GM19395 (cell line): Measurements from ENCODE around the gene WHRN.

ENCODE experiments used
- ATAC-seq: cut with Tn5 transposase; IDR thresholded peaks from one replicate; pipeline ENCODE4 v1.9.1; 2021; ENCODE audit warnings: mild to moderate bottlenecking, moderate library complexity; ENCODE audit not compliant: unreplicated experiment

The WHRN gene

DNA sequence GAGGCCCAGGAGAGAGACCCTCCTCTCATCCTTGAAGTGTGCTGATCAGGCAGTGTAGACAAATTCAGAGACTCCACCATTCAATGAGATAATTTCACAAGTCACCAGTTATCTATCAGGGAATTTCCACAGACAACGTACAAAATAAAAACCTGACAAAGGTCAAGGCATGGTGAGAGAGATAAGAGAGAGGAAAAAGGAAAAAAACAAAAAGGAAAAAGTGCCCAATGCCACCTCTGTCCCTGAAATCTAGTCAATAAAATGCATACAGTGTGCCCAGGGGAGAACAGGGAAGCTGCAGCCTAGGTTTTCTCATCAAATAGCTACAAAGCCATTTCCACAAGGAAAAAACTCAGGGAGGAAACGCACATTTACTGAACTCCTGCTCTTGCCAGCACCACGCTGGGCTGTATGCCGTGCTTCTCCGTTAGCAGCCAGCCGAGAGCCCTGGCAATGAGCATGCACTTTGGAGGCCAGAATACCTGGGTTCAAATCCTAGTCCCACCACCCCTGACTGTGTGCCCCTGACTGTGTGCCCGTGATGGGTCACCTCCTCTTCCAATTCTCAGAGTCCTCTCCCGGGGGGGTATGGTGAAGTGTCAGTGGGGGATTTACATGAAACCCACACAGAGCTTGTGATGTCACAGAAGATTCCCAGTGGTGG lies 11.6 kb downstream of the WHRN start:
- ATAC-seq = no peak

DNA sequence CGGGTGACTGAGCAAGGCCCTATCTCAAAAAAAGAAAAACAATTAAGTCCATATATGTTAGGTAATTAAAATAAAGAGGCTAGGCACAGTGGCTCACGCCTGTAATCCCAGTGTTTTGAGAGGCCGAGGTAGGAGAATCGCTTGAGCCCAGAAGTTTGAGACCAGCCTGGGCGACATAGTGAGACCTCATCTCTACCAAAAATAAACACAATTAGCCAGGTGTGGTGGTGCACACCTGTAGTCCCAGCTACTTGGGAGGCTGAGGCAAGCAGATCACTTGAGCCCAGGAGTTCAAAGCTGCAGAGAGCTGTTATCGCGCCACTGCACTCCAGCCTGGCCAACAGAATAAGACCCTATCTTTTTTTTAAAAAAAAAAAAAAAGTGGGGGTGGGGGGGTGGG lies 12.3 kb downstream of the WHRN start:
- ATAC-seq = no peak

DNA sequence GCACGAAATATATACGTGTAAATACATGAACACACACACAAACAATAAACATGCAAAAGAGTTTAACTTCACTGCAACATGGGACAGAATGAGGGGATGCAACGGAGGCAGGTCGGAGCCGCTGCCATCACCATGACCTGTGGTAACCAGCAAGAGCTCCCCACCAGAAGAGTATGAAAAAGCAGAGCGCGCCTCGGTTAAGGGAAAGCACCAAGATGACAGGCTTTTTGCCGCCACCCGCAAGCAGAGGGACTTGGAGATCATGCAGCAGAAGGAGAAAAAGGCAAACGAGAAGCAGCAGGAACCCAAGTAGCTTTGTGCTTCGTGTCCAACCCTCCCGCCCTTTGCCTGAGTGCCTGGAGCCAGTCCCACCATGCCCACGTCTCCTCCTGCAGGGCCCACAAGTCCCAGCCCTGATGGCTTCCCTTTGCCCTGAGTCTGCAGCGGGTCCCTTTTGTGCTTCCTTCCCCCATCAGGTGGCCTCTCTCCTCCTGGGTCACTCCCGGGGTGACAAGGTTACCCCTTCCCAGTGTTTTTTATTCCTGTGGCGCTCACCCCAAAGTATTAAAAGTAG lies 13.8 kb downstream of the WHRN start:
- no peak for ATAC-seq

DNA sequence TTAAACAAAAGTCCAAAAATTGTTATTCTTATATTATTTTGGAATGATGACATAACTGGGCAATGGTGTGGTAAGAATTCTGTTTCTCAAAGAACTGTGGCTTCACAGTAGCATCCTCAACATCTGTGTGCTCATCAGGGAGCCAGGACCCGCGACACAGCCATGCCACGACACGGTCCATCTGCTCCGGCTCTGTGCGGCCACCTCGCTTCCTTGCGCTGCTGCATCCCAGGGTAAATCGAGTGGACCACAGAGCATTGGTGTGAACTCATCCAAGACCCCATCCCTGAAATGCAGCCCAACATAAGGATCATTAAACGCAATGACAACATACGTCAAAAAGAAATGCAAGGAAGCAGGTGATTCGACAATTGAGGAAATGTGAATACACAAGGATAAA lies 15.3 kb downstream of the WHRN start:
- ATAC-seq = no peak

DNA sequence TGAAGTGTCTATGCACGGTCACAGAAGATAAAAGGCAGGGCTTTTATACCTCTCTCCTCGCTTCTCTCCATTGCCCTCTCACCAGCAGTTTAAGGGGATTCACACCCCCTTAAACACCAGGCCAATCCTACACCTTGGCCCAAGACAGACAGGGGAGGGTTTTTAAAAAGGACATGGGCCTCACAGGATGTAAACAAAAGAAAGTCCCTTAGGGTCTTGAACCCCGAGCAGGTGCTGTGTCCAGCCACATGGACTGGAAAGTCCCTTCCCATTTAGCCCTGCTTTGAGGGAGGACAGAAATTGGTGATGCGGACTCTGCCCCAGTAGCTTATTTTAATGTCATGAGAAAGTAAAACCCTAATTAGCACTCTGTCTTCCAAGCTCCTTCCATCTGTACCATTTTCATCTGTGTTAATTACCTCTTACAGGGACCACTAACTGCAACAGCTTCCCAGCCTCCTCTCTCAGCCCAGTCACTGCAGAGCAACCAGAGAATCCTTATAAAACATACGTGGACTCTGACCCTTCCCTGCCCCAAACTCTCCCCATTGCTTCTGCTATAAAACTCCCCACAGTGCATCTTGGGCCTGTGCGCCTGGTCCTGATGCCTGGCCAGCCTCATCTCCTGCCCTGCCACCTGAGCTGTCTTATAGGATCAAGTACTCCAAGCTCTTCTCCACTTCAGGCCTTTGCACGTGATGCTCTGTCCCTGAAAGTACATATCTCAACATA lies 16.7 kb downstream of the WHRN start:
- no peak for ATAC-seq

DNA sequence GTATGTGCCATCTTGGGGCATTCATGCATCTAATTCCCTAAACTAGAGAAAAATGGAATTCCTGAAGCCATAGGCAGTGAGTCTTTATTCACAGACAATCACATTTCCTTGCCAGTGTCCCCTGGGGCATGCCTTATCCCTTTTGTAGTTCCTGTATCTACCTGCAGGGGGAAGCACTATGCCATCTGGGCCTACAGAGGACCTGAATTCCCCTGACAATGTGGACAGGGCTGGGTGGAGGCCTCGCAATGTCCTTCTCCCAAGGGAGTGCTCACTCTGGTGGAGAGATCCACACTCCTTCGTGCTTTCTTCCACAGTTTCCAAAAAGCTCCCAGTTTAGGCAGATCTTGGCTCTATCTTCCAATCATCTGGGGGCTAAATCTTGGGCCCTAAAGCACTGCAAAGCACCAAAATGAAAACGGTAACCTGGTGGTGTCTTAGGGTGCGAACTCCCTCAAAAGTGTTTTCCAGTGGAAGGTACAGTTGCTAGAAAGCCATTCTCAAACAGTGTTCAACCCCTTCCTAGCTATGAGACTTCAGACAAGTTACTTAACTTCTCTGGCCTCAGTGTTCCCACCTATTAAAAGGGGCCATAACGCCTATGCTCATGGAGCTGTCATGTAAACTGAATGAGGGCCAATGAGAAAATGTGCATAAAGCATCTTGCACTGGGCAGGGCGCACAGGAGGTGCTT lies 17.5 kb downstream of the WHRN start:
- peak; percentile 80 for ATAC-seq

DNA sequence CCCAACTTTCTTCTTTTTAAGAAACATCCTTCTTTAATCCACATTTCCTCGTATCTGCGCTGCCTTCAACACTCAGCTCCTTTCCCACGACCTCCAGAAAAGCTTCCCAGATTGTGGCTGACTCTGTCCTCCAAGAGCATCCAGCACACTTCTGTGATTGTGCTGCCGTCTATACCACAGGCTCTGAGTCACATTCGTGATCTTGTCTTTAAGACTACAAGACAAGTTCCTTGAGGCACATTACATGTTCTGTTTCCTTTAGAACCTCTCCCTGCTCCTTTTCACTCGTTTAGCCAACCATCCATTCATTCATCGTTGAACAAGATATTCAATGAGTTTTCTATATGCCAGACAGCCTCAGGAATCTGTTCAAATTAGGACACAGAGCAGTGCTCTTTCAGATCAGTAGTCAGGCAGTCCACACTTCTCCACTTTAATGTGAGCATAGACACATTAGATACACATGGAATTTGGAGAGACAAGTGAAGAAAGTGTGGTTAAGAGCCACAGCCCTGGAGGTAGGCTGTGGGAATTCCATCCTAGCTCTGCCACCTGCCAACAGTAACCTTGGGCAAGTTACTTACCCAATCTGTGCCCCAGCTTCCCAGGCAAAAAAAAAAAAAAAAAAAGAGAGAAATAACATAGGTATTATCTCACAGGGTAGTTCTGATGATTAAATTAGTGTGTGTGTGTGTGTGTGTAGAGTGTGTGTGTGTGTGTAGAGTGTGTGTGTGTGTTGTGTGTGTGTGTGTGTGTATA lies 18.9 kb downstream of the WHRN start:
- ATAC-seq = no peak

DNA sequence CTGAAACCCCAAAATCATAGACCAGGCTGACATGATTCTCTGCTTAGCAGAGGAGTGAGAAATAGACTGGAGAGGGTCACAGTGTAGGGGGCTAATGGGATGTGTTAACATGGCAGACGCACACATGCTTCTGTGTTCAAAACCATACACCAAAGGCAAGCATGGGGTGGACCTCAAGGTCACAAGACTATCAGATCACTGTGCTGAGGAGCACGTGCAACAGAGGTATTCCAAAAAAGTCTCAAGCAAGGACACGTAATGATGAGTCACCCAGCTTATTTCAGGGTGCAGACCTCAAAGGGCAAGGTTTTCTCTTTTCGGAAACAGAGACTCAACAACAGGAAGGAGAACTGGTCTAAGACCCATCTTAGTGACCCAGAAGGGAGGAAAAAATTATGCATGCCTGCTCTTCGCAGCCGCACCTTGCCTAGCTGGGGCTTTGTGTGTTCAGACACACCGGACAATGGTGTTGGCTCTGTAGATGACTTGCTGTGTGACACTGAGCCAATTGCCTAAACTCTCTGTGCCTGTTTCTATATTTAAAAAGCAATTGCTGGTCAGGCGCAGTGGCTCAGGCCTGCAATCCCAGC lies 20.3 kb downstream of the WHRN start:
- no peak for ATAC-seq

DNA sequence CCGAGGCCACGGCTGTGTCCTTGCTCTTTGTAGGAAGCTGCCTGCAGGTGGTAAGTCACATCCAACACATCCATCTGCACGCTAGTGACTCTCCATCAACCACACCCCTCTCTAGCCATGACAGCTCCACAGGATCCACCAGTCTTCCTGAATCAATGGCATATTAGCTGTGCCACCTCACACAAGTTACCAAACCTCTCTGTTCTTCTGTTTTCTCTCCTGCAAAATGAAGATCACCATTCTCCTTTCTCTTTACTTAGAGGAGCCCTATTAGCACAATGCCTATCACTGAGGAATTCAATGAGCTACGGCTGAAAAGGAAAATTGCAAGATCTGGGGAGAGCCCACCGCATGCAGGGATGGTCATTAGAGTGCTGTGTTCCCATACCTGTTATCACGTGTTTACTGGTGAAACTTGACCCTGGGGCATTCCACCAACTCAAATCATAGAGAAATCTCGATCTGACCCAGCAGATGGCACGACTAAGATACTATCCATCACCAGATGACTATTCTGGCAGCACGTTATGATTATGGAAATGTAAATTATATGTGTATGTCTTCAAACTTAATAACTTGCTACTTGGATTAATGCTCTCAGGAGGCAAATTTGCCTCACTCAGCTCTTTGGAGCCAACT lies 20.9 kb downstream of the WHRN start:
- ATAC-seq = no peak

DNA sequence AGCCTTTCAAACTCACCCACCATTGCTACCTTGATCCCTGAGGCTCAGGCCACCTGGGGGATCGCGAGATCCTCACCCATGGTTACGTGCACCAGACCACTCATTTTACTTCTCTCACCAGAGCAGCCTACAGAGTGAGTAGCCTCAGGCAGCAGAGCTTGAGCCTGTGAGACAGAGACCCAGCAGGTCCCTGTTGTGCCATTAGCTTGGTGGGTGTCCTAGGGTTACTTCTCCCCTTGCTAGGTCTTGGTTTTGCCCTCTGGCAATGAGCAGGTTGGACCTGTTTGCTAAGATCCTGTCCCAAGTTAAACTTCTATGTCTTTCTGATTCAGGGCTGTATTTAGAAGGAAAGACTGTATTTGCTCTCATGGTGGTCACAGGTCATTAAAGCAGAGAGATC lies 21.8 kb downstream of the WHRN start:
- no peak for ATAC-seq

DNA sequence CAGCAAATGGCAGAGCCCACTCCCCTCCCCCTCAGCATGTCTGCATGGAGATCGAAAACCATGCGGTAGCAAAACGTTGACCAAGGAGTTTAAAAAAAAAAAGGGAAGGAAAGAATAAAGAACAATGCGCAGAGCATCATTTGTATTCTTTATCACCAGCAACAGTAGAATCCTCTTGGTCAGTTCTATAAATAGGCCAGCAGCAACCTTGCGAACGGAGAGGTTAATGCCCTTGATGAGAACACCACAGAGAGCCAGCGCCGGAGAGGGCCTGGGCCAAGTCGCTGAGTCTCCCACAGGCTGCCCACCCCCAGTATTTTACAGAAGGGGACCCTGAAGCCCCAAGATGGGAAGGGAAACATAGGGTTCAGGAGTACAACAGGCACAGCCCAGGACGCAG lies 22.7 kb downstream of the WHRN start:
- no peak for ATAC-seq

DNA sequence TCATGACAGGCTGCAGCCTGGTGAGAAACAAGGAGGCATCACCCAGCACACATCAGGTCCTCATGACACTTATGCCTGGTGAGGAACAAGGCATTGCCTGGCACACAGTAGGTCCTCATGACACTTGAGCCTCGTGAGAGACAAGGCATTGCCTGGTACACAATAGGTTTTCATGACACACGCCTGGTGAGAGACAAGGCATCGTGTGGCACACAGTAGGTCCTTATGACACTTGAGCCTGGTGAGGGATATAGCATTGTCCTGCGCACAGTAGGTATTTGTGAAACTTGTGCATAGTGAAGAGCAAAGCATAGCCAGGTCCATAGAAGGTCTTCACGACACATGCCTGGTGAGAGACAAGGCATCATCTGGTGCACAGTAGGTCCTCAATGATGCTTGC lies 23.5 kb downstream of the WHRN start:
- no peak for ATAC-seq

DNA sequence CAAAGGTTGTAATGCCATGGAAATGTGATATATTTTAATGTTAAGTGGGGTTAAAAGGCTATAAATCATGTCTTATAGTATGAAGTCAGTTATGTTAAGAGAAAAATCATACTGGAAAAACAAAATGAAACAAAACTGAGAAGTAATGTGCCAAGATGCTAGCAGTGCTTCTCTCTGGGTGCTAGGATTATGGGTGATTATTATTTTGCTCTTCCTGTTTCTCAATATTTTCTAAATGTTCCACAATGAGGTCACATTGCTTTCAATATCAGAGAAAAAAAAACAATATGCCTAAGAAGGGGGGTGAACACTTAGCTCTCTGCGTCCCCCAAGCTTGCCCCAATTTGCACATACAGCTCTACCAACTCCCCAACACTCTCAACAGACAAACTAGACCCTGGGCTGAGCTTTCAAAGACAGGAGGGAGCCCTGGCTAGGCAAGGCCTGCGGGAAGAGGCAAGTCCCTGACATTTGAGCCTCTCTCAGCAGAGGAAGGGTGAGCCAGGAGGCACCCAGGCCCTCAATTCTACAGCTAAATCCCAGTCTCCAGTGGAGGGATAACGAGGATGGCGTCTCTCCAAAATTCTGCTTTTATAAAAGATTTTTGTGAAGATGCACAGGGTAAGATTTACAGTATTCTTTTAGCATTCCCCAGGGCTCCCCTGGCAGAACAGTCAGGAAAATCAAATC lies 24.4 kb downstream of the WHRN start:
- no peak for ATAC-seq

DNA sequence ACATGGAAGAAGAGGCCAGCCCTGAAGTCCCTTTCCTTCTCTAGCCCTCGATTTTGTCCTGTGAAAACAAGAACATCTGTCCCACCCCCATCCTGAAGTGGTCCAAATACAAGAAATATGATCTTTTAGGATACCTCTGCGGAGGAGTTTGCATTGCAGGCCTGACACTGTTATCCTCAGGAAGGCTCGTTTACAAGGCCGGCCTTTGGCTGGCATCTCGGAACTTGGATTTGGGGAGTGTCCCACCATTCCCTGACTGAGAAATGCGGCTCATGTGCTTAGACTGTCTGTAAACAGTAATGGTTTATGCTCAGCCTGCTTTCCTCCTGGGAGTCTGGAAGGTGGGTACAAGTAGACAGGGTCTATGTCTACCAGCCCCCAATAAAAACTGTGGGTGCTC lies 26.4 kb downstream of the WHRN start:
- no peak for ATAC-seq

DNA sequence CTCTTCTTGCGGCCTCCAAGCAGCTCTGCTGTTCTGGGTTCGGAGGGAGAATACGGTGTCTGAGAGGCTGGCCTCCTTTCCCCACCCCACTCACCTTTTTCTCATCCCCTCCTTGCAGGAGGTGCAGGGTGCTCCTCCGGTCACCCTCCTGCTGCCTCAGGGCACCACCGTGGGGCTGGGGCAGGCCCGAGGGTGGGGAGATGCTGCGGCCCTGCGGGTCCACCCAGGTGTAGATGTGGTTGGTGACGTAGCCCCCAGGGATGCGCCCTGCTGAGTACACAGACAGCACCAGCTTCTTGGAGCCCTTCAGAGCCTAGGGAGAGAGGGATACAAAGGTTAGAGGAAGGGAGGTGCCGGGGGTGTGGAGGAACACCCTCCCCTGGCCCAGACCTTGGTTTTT lies 26.8 kb downstream of the WHRN start:
- no peak for ATAC-seq

DNA sequence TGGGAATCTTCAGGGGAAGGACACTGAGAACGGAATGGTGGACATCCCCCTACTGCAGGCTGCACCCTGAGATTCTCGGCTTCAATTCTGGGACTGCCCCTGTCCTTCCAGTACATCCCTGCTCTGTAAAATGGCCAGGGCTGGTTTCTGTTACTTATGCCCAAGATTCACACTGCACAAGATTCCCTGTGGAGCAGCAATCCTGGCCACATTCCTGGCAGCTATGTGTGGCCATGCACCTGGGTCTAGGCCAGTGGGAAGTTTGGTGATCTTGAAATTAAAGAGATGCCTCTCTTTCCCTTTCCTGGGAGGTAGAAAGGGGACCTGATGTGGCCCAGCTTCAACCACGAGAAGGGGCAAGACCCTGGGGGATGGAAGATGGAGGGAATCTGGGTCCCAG lies 27.6 kb downstream of the WHRN start:
- no peak for ATAC-seq

DNA sequence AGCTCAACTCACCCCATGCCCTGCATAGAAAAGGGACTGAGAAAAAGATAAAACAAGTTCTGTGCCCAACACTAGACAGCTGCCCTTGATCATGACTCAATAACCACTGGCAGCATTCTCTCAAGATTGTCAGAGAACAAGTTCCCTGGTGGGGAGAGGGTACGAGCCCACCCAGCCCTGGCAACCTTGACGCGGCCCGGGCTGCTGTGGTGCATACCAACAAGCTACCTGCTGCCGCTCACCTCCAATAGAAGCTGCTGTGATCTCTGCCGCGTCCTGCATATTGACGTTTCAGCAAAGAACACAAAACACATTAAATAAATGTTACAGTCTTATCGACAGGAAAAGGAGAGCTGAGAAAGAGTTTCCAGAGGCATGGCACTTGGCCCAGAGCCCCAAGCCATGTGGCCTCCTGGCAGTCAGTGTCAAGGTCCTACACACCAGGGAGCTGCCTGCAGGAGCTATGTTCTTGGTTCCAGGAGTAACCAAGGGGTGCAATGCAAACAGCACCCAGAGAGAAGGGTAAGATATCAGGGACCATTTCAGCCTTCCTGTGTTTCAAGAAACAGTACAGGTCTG lies 28.3 kb downstream of the WHRN start:
- no peak for ATAC-seq

DNA sequence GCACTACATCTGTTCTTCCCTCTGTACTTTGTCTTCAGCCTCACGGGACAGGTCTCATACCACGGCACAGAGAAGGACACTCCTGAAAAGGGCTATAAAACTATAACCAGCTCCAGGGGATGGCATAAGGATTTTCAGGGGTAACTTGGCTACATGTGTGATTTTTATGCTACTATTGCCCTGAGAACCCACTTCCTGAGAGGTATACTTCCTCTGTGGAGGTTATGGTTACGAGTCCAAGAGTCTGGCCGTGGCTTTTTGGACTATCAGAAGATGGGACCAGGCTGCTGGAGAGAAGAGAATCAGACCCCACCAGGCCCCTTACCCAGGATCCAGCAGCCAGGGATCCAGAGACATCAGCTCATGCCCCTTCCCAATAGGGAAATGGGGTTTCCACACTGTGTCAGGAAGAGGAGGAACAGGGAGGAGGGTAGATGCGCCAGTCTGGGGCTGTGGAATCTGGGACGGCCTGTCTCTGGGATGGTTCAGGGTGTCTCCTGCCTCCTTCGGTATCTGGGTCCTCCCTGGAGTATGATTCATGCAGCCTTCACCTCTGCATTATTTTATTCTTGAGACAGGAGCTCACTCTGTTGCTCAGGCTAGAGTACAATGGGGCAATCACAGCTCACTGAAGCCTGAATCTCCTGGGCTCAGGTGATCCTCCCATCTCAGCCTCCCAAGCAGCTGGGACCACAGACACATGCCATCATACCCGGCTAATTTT lies 29.7 kb downstream of the WHRN start:
- ATAC-seq = no peak

DNA sequence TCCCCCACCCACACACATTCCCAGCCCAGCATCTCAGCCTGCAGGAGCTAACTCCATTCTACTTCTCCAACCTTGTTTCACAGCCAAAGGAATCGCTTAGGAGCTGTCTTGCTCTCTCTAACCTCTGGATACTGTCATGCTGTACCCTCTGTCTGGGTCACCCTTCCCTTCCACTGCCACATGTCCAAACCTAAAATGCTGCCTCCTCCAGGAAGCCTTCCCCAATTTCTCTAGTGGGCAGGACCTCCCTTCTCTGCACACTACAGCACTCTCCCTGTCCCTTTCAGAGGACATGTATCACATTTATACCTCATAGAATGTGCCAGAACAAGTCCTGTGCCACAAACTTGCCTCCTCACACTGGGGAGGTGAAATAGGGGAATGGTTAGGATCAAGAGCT lies 30.8 kb downstream of the WHRN start:
- ATAC-seq = no peak
